NCI-H2196 treated with DMSO at 0.1 percent for 48 hours (cell line): ENCODE results near the gene DAB2IP.
"Not testable (repeated sequence)": the region's sequence is repeated elsewhere in the genome, so short reads cannot be mapped to it uniquely, and the experiment has no call there.

Experiments
- DNase-seq: peaks from one replicate; lab custom pipeline; 2025; ENCODE audit not compliant: unreplicated experiment; lab: John Stamatoyannopoulos, UW

Gene DAB2IP

DNA sequence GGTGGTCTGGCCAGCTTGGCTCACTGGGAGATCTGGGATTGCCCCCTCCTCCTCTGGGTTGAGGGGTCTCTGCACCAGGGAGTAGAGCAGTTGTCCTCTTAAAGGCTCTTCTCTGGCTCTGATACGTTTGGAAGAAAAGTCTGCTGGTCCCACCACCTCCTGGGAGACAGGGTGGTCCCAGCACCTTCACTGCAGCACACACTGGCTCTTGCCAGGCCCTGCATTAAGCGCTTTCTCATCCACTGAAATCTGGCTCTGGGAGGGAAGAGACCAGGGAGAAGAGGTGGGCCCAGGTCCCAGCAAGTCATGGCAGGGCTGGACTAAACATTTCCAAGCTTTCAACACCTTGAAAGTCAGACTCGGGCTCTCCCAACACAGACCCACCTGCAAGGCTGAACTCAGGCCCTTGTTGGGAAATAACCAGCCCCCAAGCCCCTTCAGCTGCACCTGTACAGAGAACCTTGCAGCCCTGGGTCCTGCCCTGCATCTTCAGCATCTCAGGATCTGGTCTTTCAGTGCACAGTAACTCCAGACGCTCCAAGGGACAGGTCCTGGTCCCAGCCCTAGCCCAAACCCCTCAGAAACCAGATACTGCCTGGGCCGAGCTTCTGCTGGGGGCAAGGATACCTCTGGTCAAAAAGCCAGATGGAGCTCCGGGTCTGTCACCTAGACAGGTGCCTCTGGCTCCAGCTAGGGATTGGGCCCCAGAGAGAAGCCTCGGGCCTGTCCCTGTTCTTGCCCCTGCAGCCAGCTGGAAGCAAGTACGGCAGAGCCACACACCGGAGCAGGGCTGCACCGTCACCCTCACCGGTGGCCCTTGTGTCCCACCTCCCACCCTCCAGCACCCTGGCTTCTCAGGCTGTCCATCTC is 134.5 kb downstream of the DAB2IP start:
- DNase-seq = no peak

DNA sequence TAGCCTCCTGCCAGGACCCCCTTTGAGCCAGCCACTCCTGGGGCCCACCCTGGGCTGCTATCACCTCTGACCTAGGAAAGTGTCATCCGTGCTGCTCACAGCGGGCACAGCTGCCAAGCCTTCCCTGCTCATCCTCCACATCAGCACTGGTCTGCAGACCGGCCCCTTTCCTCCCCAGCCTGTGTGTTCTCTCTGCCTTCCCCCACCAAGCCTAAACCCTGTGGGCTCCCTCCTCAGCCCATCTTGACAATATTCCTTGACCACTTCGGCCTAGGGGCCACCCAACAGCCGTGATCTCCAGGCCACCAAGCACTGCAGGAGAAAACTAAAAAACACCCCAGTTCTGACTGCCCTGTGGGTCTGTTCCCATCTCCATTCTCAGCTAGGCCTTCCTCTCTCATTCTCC is 135.1 kb downstream of the DAB2IP start:
- no peak for DNase-seq

DNA sequence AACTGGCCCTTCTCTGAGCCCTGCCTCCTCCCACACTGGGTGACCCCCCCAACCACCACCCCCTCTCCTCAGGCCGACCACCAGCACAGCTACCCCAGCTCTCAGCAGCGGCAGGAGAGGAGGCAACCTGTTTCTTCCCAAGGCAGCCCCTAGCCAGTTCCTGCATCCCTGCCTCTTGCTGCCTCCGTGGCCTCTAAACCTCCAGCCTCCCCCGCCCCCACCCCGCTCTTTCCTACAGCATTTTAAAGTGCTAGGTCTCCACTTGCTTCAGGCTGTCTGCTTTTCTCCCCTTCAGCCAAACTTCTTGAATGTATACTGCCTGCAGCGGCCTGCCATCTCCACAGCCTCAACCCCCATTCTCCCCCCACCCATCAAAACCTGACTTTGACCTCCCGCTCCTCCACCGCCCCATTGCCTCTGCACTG is 135.6 kb downstream of the DAB2IP start:
- no peak for DNase-seq

DNA sequence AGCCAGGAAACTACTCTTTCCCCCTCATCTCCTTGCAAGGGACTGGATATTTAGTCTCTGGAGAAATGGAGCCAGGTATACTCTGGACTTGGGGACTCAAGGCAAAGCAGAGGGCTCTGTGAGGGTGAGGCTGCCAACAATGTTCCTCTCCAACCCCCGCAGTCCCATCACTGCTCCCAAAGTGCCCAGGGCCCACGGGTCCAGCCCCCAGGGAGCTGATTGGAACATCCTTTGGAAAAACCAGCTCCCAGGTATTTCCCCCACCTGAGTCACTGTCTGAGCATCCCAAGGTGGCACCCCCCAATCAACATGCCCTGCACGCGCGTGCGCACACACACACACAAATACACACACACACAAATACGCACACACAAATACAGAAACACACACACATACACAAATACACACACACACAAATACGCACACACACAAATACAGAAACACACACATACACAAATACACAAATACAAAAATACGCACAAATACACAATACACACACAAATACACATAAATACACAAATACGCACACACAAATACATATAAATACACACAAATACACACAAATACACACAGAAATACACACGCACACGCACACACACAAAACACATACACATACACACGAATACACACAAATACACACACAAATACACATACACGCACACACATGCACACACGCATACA is 137.4 kb downstream of the DAB2IP start:
- DNase-seq = no peak

DNA sequence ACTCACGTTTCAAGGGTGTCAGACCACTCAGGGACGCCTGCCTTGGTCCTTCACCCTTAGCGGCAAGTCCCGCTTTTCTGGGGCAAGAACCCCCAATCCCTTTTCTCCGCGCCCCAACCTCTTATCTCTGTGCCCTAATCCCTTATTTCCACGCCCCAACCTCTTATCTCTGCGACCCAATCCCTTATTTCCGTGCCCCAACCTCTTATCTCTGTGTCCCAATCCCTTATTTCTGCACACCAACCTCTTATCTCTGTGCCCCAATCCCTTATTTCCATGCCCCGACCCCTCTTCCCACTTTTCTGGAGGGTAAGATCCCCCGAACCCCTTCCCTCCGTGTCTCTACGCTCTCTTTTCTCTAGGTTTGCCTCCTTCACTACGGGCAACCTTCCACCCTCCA is 139.4 kb downstream of the DAB2IP start:
- DNase-seq = no peak

DNA sequence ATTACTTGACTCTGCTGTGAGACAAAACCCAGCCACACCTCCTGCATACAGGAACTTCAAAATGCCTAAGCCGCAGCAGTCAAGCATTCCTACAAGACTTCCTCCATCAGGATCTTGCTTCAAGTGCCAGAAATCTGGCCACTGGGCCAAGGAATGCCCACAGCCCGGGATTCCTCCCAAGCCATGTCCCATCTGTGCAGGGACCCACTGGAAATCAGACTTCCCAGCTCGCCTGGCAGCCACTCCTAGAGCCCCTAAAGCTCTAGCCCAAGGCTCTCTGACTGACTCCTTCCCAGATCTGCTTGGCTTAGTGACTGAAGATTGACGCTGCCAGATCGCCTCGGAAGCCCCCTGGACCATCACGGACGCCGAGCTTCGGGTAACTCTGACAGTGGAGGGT is 141.0 kb downstream of the DAB2IP start:
- DNase-seq = not testable (repeated sequence)

DNA sequence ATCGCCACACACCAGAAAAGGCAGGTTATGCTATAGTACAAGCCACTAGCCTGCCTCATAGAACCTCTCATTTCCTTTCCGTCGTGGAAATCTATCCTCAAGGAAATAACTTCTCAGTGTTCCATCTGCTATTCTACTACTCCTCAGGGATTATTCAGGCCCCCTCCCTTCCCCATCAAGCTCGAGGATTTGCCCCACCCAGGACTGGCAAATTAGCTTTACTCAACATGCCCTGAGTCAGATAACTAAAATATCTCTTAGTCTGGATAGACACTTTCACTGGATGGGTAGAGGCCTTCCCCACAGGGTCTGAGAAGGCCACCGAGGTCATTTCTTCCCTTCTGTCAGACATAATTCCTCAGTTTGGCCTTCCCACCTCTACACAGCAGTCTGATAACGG is 142.9 kb downstream of the DAB2IP start:
- not testable (repeated sequence) for DNase-seq

DNA sequence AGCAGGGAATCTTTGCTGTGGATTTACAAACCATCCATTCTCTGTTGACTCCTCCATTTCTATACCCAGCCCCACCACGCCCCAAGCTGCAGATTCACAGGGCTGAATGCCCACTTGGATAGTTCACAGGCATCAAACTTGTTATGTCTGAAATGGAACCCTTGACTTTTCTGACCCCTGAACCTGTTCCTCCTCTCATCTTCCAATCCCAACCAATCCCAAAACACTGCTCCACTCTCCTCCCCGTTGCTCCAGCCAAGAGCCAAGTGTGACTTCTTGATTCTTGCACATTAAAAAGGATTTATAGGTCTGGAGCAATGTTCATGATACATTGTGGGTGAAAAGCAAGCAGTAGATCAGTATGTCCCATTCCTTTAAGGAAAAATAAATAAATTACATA is 145.6 kb downstream of the DAB2IP start:
- DNase-seq = no peak

DNA sequence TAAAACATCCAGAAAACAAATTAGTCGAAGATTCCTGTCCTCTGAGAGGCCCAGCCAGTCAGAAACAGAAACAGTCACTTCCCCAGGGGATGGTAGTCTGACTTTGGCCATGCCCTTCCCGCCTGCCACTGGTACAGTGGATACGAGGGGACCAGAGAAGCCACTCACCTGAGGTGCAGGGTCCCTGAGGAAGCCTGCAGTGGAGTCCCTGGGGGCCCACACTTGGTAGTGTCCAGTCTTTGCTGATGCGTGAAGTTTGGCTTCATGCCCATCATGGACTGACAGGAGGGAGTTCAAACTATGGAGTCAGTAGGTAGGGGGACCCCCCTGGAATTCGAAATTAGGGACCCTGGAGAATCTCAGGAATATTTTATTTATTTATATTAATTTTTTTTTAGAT is 147.5 kb downstream of the DAB2IP start:
- DNase-seq = no peak

DNA sequence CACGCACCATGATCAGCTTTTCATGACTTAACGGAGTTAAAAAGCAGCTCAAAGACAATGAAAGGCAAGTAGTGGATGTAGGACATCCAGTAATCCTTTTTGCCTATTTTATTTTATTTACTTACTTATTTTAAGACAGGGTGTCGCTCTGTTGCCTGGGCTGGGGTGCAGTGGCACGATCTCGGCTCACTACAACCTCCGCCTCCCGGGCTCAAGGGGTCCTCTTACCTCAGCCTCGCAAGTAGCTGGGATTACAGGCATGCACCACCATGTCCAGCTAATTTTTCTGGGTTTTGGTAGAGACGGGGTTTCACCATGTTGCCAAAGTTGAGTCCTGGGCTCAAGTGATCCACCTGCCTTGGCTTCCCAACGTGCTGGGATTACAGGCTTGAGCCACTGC is 148.9 kb downstream of the DAB2IP start:
- no peak for DNase-seq

DNA sequence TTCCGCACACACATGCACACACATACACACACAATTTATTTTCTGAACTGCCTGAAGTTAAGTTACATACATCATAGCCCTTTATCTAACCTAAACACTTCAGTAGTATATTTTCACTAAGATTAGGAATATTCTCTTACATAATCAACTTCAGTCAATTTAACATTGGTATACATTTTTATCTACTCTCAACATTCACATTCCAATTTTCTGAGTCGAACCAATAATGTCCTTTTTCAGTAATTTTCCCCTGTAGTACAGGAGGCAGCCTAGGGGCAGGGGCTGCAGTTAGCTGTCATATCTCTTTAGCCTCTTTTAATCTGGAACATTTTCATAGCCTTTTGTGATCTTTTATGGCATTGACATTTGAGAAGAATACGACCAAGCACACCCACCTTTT is 150.1 kb downstream of the DAB2IP start:
- DNase-seq = no peak

DNA sequence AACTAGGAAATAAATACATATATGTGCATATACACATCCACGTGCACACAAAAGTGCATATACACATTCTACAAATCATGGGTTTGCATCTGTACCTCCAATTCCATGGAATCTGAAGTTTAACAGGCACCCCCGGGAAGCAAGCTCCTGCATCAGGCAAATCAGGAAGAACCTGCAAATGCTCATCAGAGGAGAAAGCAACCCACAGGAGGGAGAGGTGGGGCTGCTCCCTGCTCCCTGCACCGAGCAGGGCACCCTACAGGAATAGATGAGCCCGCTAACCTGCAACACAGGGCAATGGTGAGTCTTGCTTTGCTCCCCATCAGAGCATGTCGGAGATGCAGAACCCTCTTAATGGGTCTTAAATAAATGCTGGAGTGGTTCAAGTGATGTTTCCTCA is 151.3 kb downstream of the DAB2IP start:
- DNase-seq = no peak

DNA sequence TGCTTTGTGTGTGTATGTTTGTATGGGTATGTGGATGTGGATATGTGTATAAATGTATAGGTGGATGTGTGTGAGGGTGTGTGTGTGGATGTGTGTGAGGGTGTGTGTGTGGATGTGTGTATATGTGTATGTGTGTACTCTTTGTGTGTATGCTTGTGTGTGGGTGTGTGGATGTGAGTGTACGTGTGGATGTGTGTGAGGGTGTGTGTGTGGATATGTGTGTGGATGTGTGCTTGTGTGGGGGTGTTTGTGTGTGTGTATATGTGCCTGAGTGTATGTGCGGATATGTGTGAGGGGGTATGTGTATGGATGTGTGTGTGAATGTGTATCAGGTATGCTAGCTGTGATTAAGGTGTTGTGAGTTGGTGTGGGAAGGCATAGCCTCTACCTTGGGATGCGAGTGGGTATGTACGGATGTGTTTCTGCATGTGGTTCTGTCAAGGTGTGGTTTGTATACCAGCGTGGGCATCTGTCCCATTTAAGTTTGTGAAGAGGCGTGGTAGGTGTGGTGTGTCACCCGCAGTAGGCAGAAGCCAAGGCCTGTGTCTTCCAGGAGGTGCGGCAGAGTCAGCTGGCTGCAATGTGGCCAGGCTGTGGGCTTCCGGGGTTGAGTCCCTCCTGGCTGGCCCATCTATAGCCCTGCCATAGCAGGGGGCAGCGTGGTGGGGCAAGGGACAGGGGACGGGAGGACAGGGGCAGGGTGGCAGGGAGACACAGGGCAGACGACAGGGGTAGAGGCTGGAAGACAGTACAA is 155.8 kb downstream of the DAB2IP start:
- no peak for DNase-seq

DNA sequence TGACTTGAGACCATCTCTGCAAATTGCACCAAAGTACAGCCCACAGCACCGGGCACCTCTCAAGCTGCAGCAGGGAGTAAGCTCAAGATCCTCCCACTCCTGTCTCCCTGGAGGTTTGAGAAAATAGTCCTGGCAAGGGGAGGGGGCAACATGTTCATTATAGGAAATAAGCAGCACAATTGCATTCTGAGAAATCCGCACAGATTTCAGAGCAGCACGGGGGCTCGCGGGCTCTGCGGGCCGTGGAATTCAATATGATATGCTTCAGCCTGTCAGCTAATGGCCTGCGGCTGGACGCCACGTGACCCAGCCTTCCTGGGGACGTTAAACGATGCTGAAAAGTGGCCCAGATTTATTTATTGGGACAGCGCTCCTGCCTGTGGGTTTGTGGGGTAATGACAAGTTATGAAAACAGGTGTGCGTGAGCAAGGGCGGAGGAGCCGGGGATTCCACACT is 156.4 kb downstream of the DAB2IP start:
- DNase-seq = no peak

DNA sequence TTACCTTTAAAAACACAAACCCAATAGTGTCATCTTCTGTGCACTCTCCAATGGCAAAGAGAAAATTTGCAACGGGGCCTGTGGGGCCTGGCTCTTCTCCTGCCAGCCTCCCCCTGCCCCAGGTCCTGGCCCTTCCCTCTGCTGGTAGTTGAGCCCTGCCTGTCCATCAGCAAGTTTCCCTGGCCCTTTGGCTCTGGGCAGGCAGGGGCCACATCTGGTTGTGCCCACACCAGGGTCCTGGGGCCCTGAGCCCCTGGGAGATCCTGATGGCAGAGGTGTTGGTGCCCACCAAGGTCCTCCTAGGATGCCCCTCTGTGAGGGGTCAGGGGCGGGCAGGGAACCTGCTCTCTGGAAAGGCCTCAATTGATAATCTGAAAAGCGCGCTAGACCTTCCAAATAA is 157.3 kb downstream of the DAB2IP start:
- DNase-seq = no peak

DNA sequence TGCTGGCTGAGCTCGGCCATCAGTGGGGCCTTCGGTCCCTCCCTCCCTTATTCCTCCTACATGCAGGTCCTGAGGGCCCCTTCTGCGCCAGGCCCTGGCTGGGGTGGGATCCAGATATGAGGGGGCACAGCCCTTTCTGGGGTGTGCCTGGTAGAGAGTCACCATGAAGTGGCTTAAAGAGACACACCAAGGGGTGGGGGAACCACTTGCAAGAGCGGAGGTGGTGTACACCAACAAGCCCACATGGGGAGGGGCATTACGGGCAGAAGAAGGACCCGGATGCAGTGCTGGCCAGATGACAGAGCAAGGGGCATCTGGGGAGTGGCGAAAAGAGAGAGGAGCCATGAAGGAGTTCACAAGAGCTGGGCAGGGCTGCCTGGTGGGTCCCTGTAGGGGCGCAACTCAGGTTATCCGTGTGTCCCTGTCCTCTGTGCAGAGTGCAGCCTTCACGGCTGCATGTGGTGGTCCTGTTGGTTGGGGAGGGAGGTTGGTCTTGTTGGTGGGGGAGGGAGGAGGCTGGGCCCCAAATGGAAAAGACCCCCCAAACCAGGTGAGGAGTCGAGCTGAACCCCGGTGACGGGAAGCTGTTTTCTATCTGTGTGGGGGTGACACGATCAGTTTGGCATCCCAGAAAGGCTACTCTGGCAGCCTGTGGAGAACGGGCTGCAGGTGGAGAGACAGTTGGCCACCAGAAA is 158.1 kb downstream of the DAB2IP start:
- no peak for DNase-seq

DNA sequence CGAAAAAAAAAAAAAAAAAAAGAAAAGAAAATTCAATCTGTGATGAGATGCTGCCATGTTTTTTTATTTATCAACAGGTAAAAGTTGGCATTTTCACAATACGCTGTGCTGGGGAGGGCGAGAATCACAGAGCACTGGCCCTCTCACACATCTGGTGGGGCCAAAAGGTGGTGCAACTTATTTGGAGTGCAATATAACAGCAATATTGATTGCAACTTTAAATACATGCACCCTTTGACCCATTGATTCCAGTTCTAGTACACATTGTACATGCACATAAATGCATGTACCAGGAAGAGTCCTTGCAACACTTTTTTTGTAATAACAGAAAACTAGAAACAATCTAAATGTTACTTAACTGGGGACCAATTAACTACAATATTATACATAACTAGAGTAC is 159.1 kb downstream of the DAB2IP start:
- no peak for DNase-seq

DNA sequence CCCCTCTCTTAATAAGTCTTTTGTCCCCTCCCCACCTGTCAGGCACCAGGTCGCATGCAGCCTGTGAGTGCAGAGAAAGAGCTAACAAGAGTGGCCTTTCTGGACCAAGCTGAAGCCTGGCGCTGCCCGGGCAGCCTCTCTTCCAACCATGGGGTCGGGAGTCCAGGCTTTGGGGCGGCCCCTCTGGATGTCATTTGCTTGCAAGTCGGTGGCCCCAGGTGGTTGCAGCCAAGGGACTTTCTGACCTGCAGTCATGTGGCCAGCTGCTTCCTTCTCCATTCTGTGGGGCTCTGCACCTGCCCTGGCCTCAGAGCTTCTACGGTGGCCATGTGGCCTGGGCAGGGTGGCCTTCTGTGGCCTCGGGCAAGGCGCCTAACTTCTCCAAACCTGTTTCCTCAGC is 159.7 kb downstream of the DAB2IP start:
- no peak for DNase-seq

DNA sequence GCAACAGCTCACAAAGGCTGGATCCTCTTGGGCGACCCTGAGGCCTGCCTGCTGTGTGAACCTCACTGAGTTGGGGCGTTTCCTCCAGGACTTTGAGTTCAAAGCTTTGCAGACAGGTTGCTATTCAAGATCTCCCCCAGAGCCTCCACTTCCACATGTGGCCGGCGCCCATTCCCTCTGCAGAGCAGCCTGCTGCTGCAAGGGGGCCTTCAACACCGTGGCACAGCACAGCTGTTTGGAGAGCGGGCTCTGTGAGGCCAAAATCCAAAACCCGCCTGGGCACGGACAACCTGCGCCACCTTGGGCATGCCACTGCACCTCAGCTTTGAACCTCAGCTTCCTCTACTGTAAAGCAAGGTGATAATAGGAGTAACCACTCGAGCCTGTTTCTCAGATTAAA is 160.3 kb downstream of the DAB2IP start:
- DNase-seq = no peak

DNA sequence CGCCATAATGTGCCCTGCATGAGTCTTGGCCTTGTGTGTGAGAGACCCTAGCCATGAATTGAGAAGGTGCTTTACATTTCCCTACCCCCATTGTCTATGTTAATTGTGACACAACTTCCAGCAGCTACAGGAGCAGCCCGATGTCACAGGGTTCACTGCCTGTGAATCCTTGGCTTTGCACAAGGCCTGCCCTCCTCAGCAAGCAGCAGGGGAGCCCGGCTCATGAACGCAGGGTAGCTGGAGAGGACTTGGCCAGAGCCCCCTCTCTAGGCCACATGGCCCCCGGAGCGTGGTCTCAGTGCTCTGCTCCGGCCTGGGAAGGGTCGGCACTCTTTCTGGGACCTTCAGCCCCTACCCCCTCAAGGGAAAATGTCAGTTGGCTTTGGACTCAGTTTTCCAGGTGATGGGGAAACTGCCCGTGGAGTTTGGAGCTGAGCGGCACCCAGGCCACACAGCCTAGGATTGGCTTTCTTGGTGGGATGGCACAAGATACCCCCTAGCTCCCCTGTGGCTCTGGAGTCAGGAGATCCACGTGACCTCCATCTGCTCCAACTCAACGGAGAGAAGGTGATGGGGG is 160.8 kb downstream of the DAB2IP start:
- no peak for DNase-seq
